Lower lobe of right lung (tissue), 2 donors: ENCODE data around the gene FBXW5. TPM values are rescaled to one million over a fixed set of nuclear protein-coding genes. Genes with fewer than 3 reads are reported as not detected.

Experiments used
- ATAC-seq, 2 donors: fragments of 200-7000 bp; cut with Tn5 transposase; one replicate each; pipeline ENCODE4 v1.9.1; 2020 to 2022; ENCODE audit warnings: mild to moderate bottlenecking in 2 of 2, moderate library complexity in 2 of 2
- DNase-seq: peaks from one replicate; pipeline ENCODE4 v3.0.0-alpha.2; 2020
- H3K27ac ChIP-seq: fragments of 200-600 bp; one replicate; pipeline ENCODE4 v1.8.0; 2022
- H3K27me3 ChIP-seq: fragments of 200-600 bp; one replicate; pipeline ENCODE4 v1.8.0; 2022; ENCODE audit warnings: low read depth
- H3K36me3 ChIP-seq: fragments of 200-600 bp; one replicate; pipeline ENCODE4 v1.8.0; 2022; ENCODE audit warnings: mild to moderate bottlenecking
- H3K4me1 ChIP-seq: fragments of 200-600 bp; one replicate; pipeline ENCODE4 v1.8.0; 2022
- H3K4me3 ChIP-seq: fragments of 200-600 bp; one replicate; pipeline ENCODE4 v1.8.0; 2022; ENCODE audit warnings: mild to moderate bottlenecking
- H3K9me3 ChIP-seq: fragments of 200-600 bp; one replicate; pipeline ENCODE4 v1.8.0; 2022
- CTCF ChIP-seq: fragments of 200-600 bp; IDR thresholded peaks from one replicate; pipeline ENCODE4 v1.8.0; 2022; ENCODE audit warnings: antibody characterized with exemption, mild to moderate bottlenecking
- intact Hi-C: fragments of 100-400 bp; cut with DNase I; formaldehyde crosslinking; loops from one replicate; pipeline ENCODE4 v1.11.0; 2022
- total RNA-seq: library from RNA; stranded (reverse); fragmentation: NEBNext Ultra II Directional; extraction: Animal tissue kit (Norgen Biotek cat#: 25700); gene quantifications from one replicate; pipeline ENCODE4 v1.2.1, GENCODE V29; 2021
- donor health status: DM: no; HTN: yes; CAD: no; lungs with severe emphysema.

The FBXW5 gene
- total RNA-seq, 1 donor from 2014 or later: 83.2 TPM

- intact Hi-C loops: no loop called here
These were observed 48.5 kb downstream of the FBXW5 start for GRCh38 chr9:136896027-136896426.

GRCh38 chr9:136890661-136891060 is 53.9 kb downstream of the FBXW5 start:
- no peak for ATAC-seq
- peaks cover 26% of the 10 kb centered on the region for H3K36me3 ChIP-seq
- H3K9me3 ChIP-seq: no peaks in the 10 kb centered on the region
- no peak for TF ChIP-seq CTCF
- DNase-seq: no peak
- H3K27me3 ChIP-seq: no peaks in the 10 kb centered on the region
- H3K4me3 ChIP-seq: no peak overlapping the region
- H3K27ac ChIP-seq: no peak overlapping the region
- intact Hi-C loops: no loop called here
- H3K4me1 ChIP-seq: peaks cover 15% of the 10 kb centered on the region

More at GRCh38 chr9:136896027-136896426, 48.5 kb downstream of the FBXW5 start:
- Histone ChIP-seq H3K4me1 (peaks cover 10% of the 10 kb centered on the region), H3K27ac (no peak overlapping the region), H3K27me3 (no peaks in the 10 kb centered on the region), H3K4me3 (no peak overlapping the region), H3K9me3 (no peaks in the 10 kb centered on the region), H3K36me3 (peaks cover 39% of the 10 kb centered on the region)
- no peak for ATAC-seq
- no peak for DNase-seq
- no peak for TF ChIP-seq CTCF

Other genes with a start within 250 kb of the FBXW5 start
- 15.1 TPM for gene DIPK1B, start 232.2 kb downstream of the FBXW5 start, total RNA-seq
- 2.5 TPM for gene LCN10, start 201.8 kb downstream of the FBXW5 start, total RNA-seq
- 2.9 TPM for gene LCN6, start 196.2 kb downstream of the FBXW5 start, total RNA-seq
- gene LCN8, start 186.5 kb downstream of the FBXW5 start, total RNA-seq: not detected
- not detected for gene LCN15, start 180.2 kb downstream of the FBXW5 start, total RNA-seq
- 57.2 TPM for gene TMEM141, start 153.4 kb downstream of the FBXW5 start, total RNA-seq
- gene CCDC183, start 148.4 kb downstream of the FBXW5 start, total RNA-seq: 3.7 TPM
- gene RABL6, start 136.8 kb downstream of the FBXW5 start, total RNA-seq: 62.2 TPM
- gene AJM1, start 102.3 kb downstream of the FBXW5 start, total RNA-seq: 3.5 TPM
- gene PHPT1, start 95.3 kb downstream of the FBXW5 start, total RNA-seq: 93.6 TPM
- 13.5 TPM for gene MAMDC4, start 92.4 kb downstream of the FBXW5 start, total RNA-seq
- 230 TPM for gene EDF1, start 78.4 kb downstream of the FBXW5 start, total RNA-seq
- 16.5 TPM for gene TRAF2, start 58.2 kb downstream of the FBXW5 start, total RNA-seq
- 2.2 TPM for gene C8G, start 505 bp upstream of the FBXW5 start, total RNA-seq
- gene LCN12, start 7.5 kb upstream of the FBXW5 start, total RNA-seq: 1.9 TPM
- gene PTGDS, start 32.8 kb upstream of the FBXW5 start, total RNA-seq: 225 TPM
- gene LCNL1, start 38.3 kb upstream of the FBXW5 start, total RNA-seq: 1.9 TPM
- gene PAXX, start 47.7 kb upstream of the FBXW5 start, total RNA-seq: 45.1 TPM
- 49.3 TPM for gene CLIC3, start 51.8 kb upstream of the FBXW5 start, total RNA-seq
- 45.0 TPM for gene ABCA2, start 83.5 kb upstream of the FBXW5 start, total RNA-seq
- gene FUT7, start 87.3 kb upstream of the FBXW5 start, total RNA-seq: 1.1 TPM
- gene NPDC1, start 101.4 kb upstream of the FBXW5 start, total RNA-seq: 124 TPM
- gene ENTPD2, start 109.3 kb upstream of the FBXW5 start, total RNA-seq: 0.62 TPM
- gene SAPCD2, start 125.8 kb upstream of the FBXW5 start, total RNA-seq: 0.86 TPM
- gene UAP1L1, start 132.8 kb upstream of the FBXW5 start, total RNA-seq: 29.7 TPM
- gene MAN1B1, start 142.2 kb upstream of the FBXW5 start, total RNA-seq: 41.9 TPM
- 190 TPM for gene DPP7, start 170.0 kb upstream of the FBXW5 start, total RNA-seq
- 0.92 TPM for gene GRIN1, start 194.4 kb upstream of the FBXW5 start, total RNA-seq
- gene LRRC26, start 225.3 kb upstream of the FBXW5 start, total RNA-seq: 1.0 TPM
- gene TMEM210, start 227.3 kb upstream of the FBXW5 start, total RNA-seq: not detected
- 58.2 TPM for gene ANAPC2, start 243.8 kb upstream of the FBXW5 start, total RNA-seq
- 57.6 TPM for gene SSNA1, start 243.9 kb upstream of the FBXW5 start, total RNA-seq